ENCODE data around the gene RABGAP1L.
"Not testable (repeated sequence)": the region's sequence is repeated elsewhere in the genome, so short reads cannot be mapped to it uniquely, and the experiment has no call there.

Gene RABGAP1L

DNA sequence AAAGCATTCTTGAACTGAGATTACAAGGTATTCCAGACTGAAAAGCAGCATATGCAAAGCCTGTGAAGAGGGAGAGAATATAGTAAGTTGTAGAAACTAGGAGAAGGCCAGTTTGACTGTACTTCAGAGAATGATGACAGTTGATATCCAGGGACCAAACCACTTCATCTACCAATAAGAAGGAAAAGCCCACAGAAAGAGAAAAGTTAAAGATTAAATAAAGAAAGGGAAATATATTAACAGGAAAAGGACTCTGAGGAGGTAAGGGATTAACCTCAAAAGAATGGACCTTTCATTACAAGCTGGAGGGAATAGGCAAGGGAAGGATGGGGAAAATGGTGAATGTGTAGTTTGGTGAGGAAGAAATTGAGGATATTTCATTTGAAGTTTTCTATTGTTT, 660.3 kb downstream of the RABGAP1L start:
- no peak overlapping the region for H3K4me3 ChIP-seq
- H3K9me3 ChIP-seq (ENCODE audit: low read depth, low read length): no peaks in the 10 kb centered on the region
- no peak for TF ChIP-seq FOXP2 (optimal IDR thresholded peaks at IDR 0.05; ENCODE audit: control extremely low read depth, extremely low read length, insufficient read depth)
- TF ChIP-seq EZH2 (IDR thresholded peaks at IDR 0.05): no peak
- TF ChIP-seq POLR2AphosphoS5 (IDR thresholded peaks at IDR 0.05; ENCODE audit: borderline replicate concordance, low read depth, low read length): no peak
- H3K9ac ChIP-seq (ENCODE audit: insufficient read length): no peak overlapping the region
- no peak overlapping the region for H3K27ac ChIP-seq
- no peaks in the 10 kb centered on the region for H3K36me3 ChIP-seq (ENCODE audit: insufficient read depth, low read length)
- DNase-seq (ENCODE audit: low read depth, low spot score): no peak

DNA sequence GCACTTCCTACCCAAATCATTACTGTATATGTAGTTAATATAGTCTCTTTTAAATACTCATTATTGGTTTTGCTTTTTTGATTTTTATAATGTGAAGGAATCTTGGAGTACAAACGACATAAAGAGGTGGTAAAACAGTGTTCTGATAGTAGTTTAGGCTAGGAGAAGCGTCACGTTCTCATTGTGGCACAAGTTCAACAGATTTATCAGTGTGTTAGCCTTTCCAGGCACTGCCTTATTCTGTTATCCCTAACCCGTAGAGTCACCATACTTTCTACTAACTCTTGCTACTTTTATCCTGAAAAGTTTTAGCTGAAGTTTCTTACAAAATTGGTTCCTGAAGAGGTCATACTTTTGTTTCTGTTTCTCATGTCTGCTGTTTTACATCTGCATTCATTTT, 665.8 kb downstream of the RABGAP1L start:
- DNase-seq (ENCODE audit: low read depth, low spot score): no peak
- H3K9ac ChIP-seq (ENCODE audit: insufficient read length): no peak overlapping the region
- H3K4me3 ChIP-seq: no peak overlapping the region
- H3K36me3 ChIP-seq (ENCODE audit: insufficient read depth, low read length): no peaks in the 10 kb centered on the region
- TF ChIP-seq POLR2AphosphoS5 (IDR thresholded peaks at IDR 0.05; ENCODE audit: borderline replicate concordance, low read depth, low read length): no peak
- H3K9me3 ChIP-seq (ENCODE audit: low read depth, low read length): no peaks in the 10 kb centered on the region
- no peak overlapping the region for H3K27ac ChIP-seq

DNA sequence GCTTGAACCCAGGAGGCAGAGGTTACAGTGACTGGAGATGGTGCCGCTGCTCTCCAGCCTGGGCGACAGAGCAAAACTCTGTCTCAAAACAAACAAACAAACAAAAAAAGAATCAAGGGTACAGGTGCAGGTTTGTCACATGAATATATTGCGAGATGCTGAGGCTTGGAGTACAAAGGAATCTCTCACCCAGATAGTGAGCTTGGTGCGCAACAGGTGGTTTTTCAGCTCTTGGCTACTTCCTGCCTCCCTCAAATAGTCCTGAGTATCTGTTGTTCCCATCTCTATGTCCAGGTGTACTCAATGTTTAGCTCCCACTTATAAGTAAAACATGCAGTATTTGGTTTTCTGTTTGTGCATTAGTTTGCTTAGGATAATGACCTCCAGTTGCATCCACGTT, 666.5 kb downstream of the RABGAP1L start:
- Histone ChIP-seq H3K36me3 (ENCODE audit: insufficient read depth, low read length) (no peaks in the 10 kb centered on the region), H3K27ac (no peak overlapping the region), H3K9me3 (ENCODE audit: low read depth, low read length) (no peaks in the 10 kb centered on the region), H3K4me3 (no peak overlapping the region), H3K9ac (ENCODE audit: insufficient read length) (no peak overlapping the region)
- DNase-seq (ENCODE audit: low read depth, low spot score): no peak
- no peak for TF ChIP-seq FOXP2 (optimal IDR thresholded peaks at IDR 0.05; ENCODE audit: control extremely low read depth, extremely low read length, insufficient read depth)
- no peak for TF ChIP-seq POLR2AphosphoS5 (IDR thresholded peaks at IDR 0.05; ENCODE audit: borderline replicate concordance, low read depth, low read length)
- no peak for TF ChIP-seq EZH2 (IDR thresholded peaks at IDR 0.05)

DNA sequence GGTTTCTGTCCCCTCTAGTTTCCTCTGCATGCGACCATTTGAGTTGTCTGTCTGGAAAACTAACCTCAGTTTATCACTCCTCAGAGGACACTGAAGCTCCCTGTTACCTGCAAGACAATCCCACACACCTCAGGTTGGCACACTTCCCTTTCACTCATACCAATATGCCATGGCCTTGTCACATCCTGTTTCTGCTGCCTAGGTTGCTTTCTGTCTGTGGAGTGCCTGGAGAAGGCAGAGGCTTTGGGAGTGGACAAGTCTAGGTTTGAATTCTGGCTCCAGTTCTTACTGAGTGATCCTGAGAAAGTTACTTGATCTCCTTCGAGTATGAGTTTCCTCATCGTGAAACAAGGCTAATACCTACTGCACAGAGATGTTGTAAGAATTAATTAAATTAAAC, 668.9 kb downstream of the RABGAP1L start:
- H3K9ac ChIP-seq (ENCODE audit: insufficient read length): no peak overlapping the region
- H3K27ac ChIP-seq: no peak overlapping the region
- no peak overlapping the region for H3K4me3 ChIP-seq
- H3K9me3 ChIP-seq (ENCODE audit: low read depth, low read length): no peaks in the 10 kb centered on the region
- no peak for DNase-seq (ENCODE audit: low read depth, low spot score)
- TF ChIP-seq FOXP2 (optimal IDR thresholded peaks at IDR 0.05; ENCODE audit: control extremely low read depth, extremely low read length, insufficient read depth) (no peak), POLR2AphosphoS5 (IDR thresholded peaks at IDR 0.05; ENCODE audit: borderline replicate concordance, low read depth, low read length) (no peak), EZH2 (IDR thresholded peaks at IDR 0.05) (no peak)
- H3K36me3 ChIP-seq (ENCODE audit: insufficient read depth, low read length): no peaks in the 10 kb centered on the region

DNA sequence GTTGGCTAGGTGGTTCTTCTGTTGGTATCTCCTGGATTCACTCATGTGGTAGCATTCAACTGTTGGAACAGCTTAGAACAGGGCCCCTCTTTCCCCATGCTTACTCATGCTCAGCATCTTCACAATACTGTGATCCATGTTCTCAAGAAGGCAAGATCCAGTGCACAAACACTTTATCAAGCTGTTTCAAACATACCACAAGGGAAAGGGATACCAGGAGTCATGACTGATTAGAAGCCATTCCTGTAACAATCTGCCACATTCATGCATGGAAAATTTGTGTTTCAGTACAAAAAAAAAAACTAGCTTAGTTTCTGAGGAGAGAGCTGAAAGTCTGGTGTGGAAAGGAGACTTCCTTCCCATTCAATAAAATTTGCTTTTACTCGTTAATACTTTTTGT, 670.7 kb downstream of the RABGAP1L start:
- H3K9me3 ChIP-seq (ENCODE audit: low read depth, low read length): no peaks in the 10 kb centered on the region
- TF ChIP-seq POLR2AphosphoS5 (IDR thresholded peaks at IDR 0.05; ENCODE audit: borderline replicate concordance, low read depth, low read length) (no peak), FOXP2 (optimal IDR thresholded peaks at IDR 0.05; ENCODE audit: control extremely low read depth, extremely low read length, insufficient read depth) (no peak), EZH2 (IDR thresholded peaks at IDR 0.05) (no peak)
- no peak overlapping the region for H3K4me3 ChIP-seq
- H3K27ac ChIP-seq: no peak overlapping the region
- no peak for DNase-seq (ENCODE audit: low read depth, low spot score)
- H3K9ac ChIP-seq (ENCODE audit: insufficient read length): no peak overlapping the region
- H3K36me3 ChIP-seq (ENCODE audit: insufficient read depth, low read length): no peaks in the 10 kb centered on the region

DNA sequence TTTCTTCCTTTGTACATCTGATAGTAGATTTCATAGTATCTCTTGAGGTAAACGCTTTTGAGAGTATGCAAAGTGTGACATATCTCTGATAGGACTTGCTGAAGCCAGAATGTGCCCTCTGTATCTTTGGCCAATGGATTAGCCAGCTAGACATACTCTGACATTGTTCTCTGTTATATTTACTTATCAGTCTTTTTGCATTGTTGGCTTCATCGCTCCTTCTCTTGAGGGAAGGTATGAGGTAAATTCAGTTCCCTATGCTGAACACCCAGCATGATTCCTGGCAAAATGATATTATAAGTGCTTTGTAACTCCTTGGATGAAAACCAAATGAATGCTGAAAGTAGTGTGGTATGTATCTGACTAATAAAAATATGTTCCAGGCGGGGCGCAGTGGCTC, 677.2 kb downstream of the RABGAP1L start:
- Histone ChIP-seq H3K9me3 (ENCODE audit: low read depth, low read length) (no peaks in the 10 kb centered on the region), H3K4me3 (no peak overlapping the region), H3K9ac (ENCODE audit: insufficient read length) (no peak overlapping the region), H3K27ac (no peak overlapping the region), H3K36me3 (ENCODE audit: insufficient read depth, low read length) (no peaks in the 10 kb centered on the region)
- TF ChIP-seq FOXP2 (optimal IDR thresholded peaks at IDR 0.05; ENCODE audit: control extremely low read depth, extremely low read length, insufficient read depth) (no peak), EZH2 (IDR thresholded peaks at IDR 0.05) (no peak), POLR2AphosphoS5 (IDR thresholded peaks at IDR 0.05; ENCODE audit: borderline replicate concordance, low read depth, low read length) (no peak)
- no peak for DNase-seq (ENCODE audit: low read depth, low spot score)

DNA sequence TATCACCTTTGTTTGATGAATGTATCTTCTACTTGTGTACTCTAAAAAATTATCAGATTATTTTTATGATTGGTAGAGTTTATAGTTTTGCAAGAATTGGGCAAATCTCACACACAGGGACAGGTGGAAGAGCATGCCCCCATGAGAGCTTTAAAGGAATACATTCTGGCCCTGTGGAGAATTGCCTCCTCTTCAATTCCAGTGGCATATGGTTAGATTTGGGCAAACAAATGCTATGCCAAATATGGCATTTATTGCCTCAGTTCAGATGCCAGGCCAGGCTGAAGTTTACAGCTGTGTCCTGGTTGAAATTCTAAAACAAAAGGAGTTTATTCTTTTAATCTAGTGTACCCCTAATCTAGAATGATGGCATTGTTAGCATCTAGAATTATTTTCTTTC, 678.1 kb downstream of the RABGAP1L start:
- Histone ChIP-seq H3K36me3 (ENCODE audit: insufficient read depth, low read length) (no peaks in the 10 kb centered on the region), H3K9me3 (ENCODE audit: low read depth, low read length) (no peaks in the 10 kb centered on the region), H3K9ac (ENCODE audit: insufficient read length) (no peak overlapping the region), H3K4me3 (no peak overlapping the region), H3K27ac (no peak overlapping the region)
- no peak for TF ChIP-seq FOXP2 (optimal IDR thresholded peaks at IDR 0.05; ENCODE audit: control extremely low read depth, extremely low read length, insufficient read depth)
- no peak for TF ChIP-seq POLR2AphosphoS5 (IDR thresholded peaks at IDR 0.05; ENCODE audit: borderline replicate concordance, low read depth, low read length)
- no peak for TF ChIP-seq EZH2 (IDR thresholded peaks at IDR 0.05)
- no peak for DNase-seq (ENCODE audit: low read depth, low spot score)

DNA sequence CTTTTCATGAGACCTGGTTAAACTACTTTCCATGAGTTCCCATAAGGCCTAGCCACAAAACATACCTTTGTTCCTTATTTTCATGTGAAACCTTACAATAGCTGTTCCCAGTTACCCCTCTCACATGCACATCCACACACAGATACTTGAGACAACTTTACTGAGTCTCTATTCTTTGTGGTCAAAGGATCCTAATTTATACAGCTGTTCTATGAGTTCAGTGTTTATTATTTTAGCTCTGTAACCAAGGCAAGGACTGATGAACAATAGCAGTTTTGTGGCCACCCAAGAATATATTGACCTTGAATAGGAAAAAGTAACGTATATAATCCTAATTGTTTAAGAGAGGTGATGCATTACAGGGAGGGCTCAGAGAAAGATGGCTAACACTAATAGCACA, 679.9 kb downstream of the RABGAP1L start:
- no peak for DNase-seq (ENCODE audit: low read depth, low spot score)
- no peak for TF ChIP-seq FOXP2 (optimal IDR thresholded peaks at IDR 0.05; ENCODE audit: control extremely low read depth, extremely low read length, insufficient read depth)
- Histone ChIP-seq H3K36me3 (ENCODE audit: insufficient read depth, low read length) (no peaks in the 10 kb centered on the region), H3K4me3 (no peak overlapping the region), H3K9me3 (ENCODE audit: low read depth, low read length) (no peaks in the 10 kb centered on the region), H3K9ac (ENCODE audit: insufficient read length) (no peak overlapping the region), H3K27ac (no peak overlapping the region)

DNA sequence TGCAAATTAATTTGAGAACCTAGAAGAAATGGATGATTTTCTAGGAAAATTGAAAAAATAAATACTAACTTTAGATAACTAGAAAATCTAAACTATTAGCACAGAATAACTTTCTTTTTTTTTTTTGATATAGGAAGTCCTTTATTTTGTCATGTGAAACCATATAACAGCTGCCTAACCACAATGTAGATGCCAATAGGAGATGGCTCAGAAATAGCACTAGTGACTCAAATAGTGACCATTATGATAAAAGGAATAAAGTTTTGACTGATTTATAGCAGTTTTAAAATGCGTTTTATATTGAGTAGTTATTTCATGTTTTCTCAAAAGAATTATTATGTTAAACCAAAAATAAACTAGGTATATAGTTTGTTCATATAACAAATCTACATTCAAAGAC, 682.4 kb downstream of the RABGAP1L start:
- Histone ChIP-seq H3K36me3 (ENCODE audit: insufficient read depth, low read length) (no peaks in the 10 kb centered on the region), H3K27ac (no peak overlapping the region), H3K9me3 (ENCODE audit: low read depth, low read length) (no peaks in the 10 kb centered on the region), H3K9ac (ENCODE audit: insufficient read length) (no peak overlapping the region), H3K4me3 (no peak overlapping the region)
- DNase-seq (ENCODE audit: low read depth, low spot score): no peak
- no peak for TF ChIP-seq EZH2 (IDR thresholded peaks at IDR 0.05)
- TF ChIP-seq POLR2AphosphoS5 (IDR thresholded peaks at IDR 0.05; ENCODE audit: borderline replicate concordance, low read depth, low read length): no peak
- TF ChIP-seq FOXP2 (optimal IDR thresholded peaks at IDR 0.05; ENCODE audit: control extremely low read depth, extremely low read length, insufficient read depth): no peak

DNA sequence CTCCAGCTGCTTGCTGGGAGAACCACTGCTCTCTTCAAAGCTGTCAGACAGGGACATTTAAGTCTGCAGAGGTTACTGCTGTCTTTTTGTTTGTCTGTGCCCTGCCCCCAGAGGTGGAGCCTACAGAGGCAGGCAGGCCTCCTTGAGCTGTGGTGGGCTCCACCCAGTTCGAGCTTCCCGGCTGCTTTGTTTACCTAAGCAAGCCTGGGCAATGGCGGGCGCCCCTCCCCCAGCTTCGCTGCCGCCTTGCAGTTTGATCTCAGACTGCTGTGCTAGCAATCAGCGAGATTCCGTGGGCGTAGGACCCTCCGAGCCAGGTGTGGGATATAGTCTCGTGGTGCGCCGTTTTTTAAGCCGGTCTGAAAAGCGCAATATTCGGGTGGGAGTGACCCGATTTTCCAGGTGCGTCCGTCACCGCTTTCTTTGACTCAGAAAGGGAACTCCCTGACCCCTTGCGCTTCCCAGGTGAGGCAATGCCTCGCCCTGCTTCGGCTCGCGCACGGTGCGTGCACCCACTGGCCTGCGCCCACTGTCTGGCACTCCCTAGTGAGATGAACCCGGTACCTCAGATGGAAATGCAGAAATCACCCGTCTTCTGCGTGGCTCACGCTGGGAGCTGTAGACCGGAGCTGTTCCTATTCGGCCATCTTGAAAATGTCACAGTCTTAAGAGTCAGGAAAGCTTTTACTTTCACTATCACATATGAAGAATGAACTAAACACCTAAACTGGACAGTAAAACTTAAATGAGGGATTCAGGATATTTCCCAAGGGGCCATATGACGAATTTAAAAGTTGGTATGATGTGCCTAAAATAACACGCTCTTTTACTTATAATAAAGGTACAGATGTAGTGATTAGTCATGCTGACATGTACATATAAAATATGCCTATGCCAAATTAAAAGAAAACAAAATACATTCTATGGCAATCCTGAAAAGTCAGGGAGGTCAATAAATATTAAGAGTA, 689.6 kb downstream of the RABGAP1L start:
- H3K36me3 ChIP-seq (ENCODE audit: insufficient read depth, low read length); H3K9ac ChIP-seq (ENCODE audit: insufficient read length); H3K4me3 ChIP-seq; H3K9me3 ChIP-seq (ENCODE audit: low read depth, low read length); H3K27ac ChIP-seq; DNase-seq (ENCODE audit: low read depth, low spot score): not testable (repeated sequence)
